ENCODE measurements around the gene KIAA1755. TPM values are rescaled to one million over a fixed set of nuclear protein-coding genes. Genes with fewer than 3 reads are reported as not detected.
"Not testable (repeated sequence)": the region's sequence is repeated elsewhere in the genome, so short reads cannot be mapped to it uniquely, and the experiment has no call there.

The KIAA1755 gene
- total RNA-seq, 1 donor from 2014 or later = not detected

- H3K27me3 Mint-ChIP-seq; H3K4me3 Mint-ChIP-seq; intact Hi-C loops (cut with micrococcal nuclease); H3K27ac Mint-ChIP-seq; DNase-seq; H3K9me3 Mint-ChIP-seq; H3K4me1 Mint-ChIP-seq; H3K36me3 Mint-ChIP-seq (ENCODE audit: low read depth): not testable (repeated sequence)
These were observed 20.8 kb upstream of the KIAA1755 start for GRCh38 chr20:38281176-38281915.

GRCh38 chr20:38278763-38279162 is 18.2 kb upstream of the KIAA1755 start:
- Mint-ChIP-seq H3K9me3 (no peaks in the 10 kb centered on the region), H3K4me3 (no peak overlapping the region), H3K4me1 (no peaks in the 10 kb centered on the region), H3K36me3 (ENCODE audit: low read depth) (no peaks in the 10 kb centered on the region), H3K27ac (no peak overlapping the region), H3K27me3 (peaks cover 6% of the 10 kb centered on the region)
- intact Hi-C loops (cut with micrococcal nuclease) = no loop called here
- DNase-seq = no peak

- no peak overlapping the region for H3K27ac Mint-ChIP-seq
- DNase-seq = no peak
- H3K4me3 Mint-ChIP-seq = no peak overlapping the region
- no peaks in the 10 kb centered on the region for H3K36me3 Mint-ChIP-seq (ENCODE audit: low read depth)
- peaks cover 6% of the 10 kb centered on the region for H3K27me3 Mint-ChIP-seq
- no peaks in the 10 kb centered on the region for H3K4me1 Mint-ChIP-seq
- intact Hi-C loops (cut with micrococcal nuclease) = no loop called here
- no peaks in the 10 kb centered on the region for H3K9me3 Mint-ChIP-seq
These were observed 17.6 kb upstream of the KIAA1755 start for GRCh38 chr20:38278131-38278530.

GRCh38 chr20:38277691-38278090 is 17.2 kb upstream of the KIAA1755 start:
- intact Hi-C loops (cut with micrococcal nuclease) = no loop called here
- no peak overlapping the region for H3K4me3 Mint-ChIP-seq
- H3K27me3 Mint-ChIP-seq = peaks cover 6% of the 10 kb centered on the region
- H3K9me3 Mint-ChIP-seq = no peaks in the 10 kb centered on the region
- DNase-seq = no peak
- H3K4me1 Mint-ChIP-seq = no peaks in the 10 kb centered on the region
- H3K36me3 Mint-ChIP-seq (ENCODE audit: low read depth) = no peaks in the 10 kb centered on the region
- no peak overlapping the region for H3K27ac Mint-ChIP-seq

GRCh38 chr20:38277285-38277684 is 16.8 kb upstream of the KIAA1755 start:
- Mint-ChIP-seq H3K9me3 (no peaks in the 10 kb centered on the region), H3K36me3 (ENCODE audit: low read depth) (no peaks in the 10 kb centered on the region), H3K27me3 (peaks cover 8% of the 10 kb centered on the region), H3K4me3 (no peak overlapping the region), H3K27ac (no peak overlapping the region), H3K4me1 (no peaks in the 10 kb centered on the region)
- intact Hi-C loops (cut with micrococcal nuclease) = no loop called here
- DNase-seq = no peak

GRCh38 chr20:38275815-38276550 is 15.4 kb upstream of the KIAA1755 start:
- Mint-ChIP-seq H3K27me3 (peaks cover 11% of the 10 kb centered on the region), H3K27ac (no peak overlapping the region), H3K9me3 (no peaks in the 10 kb centered on the region), H3K4me1 (no peaks in the 10 kb centered on the region), H3K4me3 (no peak overlapping the region), H3K36me3 (ENCODE audit: low read depth) (no peaks in the 10 kb centered on the region)
- DNase-seq = no peak
- intact Hi-C loops (cut with micrococcal nuclease) = no loop called here

GRCh38 chr20:38272961-38273360 is 12.4 kb upstream of the KIAA1755 start:
- no peak for DNase-seq
- H3K4me1 Mint-ChIP-seq = no peaks in the 10 kb centered on the region
- H3K27ac Mint-ChIP-seq = no peak overlapping the region
- H3K9me3 Mint-ChIP-seq = no peaks in the 10 kb centered on the region
- H3K4me3 Mint-ChIP-seq = no peak overlapping the region
- no peaks in the 10 kb centered on the region for H3K36me3 Mint-ChIP-seq (ENCODE audit: low read depth)
- H3K27me3 Mint-ChIP-seq = peaks cover 11% of the 10 kb centered on the region
- intact Hi-C loops (cut with micrococcal nuclease) = no loop called here

- Mint-ChIP-seq H3K36me3 (ENCODE audit: low read depth) (no peaks in the 10 kb centered on the region), H3K27ac (no peak overlapping the region), H3K4me1 (no peaks in the 10 kb centered on the region), H3K4me3 (no peak overlapping the region), H3K27me3 (peaks cover 11% of the 10 kb centered on the region), H3K9me3 (no peaks in the 10 kb centered on the region)
- intact Hi-C loops (cut with micrococcal nuclease) = no loop called here
- no peak for DNase-seq
These were observed 11.9 kb upstream of the KIAA1755 start for GRCh38 chr20:38272398-38272797.

- no peak overlapping the region for H3K4me3 Mint-ChIP-seq
- no peaks in the 10 kb centered on the region for H3K36me3 Mint-ChIP-seq (ENCODE audit: low read depth)
- H3K4me1 Mint-ChIP-seq = no peaks in the 10 kb centered on the region
- H3K27me3 Mint-ChIP-seq = peaks cover 12% of the 10 kb centered on the region
- no peaks in the 10 kb centered on the region for H3K9me3 Mint-ChIP-seq
- intact Hi-C loops (cut with micrococcal nuclease) = no loop called here
- H3K27ac Mint-ChIP-seq = no peak overlapping the region
- no peak for DNase-seq
These were observed 11.1 kb upstream of the KIAA1755 start for GRCh38 chr20:38271608-38272120.

- peaks cover 13% of the 10 kb centered on the region for H3K27me3 Mint-ChIP-seq
- H3K9me3 Mint-ChIP-seq = no peaks in the 10 kb centered on the region
- no peaks in the 10 kb centered on the region for H3K4me1 Mint-ChIP-seq
- no peak overlapping the region for H3K4me3 Mint-ChIP-seq
- no peak for DNase-seq
- intact Hi-C loops (cut with micrococcal nuclease) = no loop called here
- H3K27ac Mint-ChIP-seq = no peak overlapping the region
- H3K36me3 Mint-ChIP-seq (ENCODE audit: low read depth) = no peaks in the 10 kb centered on the region
These were observed 10.5 kb upstream of the KIAA1755 start for GRCh38 chr20:38270869-38271605.

GRCh38 chr20:38269715-38270114 is 9.2 kb upstream of the KIAA1755 start:
- peaks cover 21% of the 10 kb centered on the region for H3K27me3 Mint-ChIP-seq
- intact Hi-C loops (cut with micrococcal nuclease) = no loop called here
- H3K27ac Mint-ChIP-seq = no peak overlapping the region
- DNase-seq = no peak
- H3K36me3 Mint-ChIP-seq (ENCODE audit: low read depth) = no peaks in the 10 kb centered on the region
- no peaks in the 10 kb centered on the region for H3K9me3 Mint-ChIP-seq
- no peaks in the 10 kb centered on the region for H3K4me1 Mint-ChIP-seq
- no peak overlapping the region for H3K4me3 Mint-ChIP-seq

GRCh38 chr20:38269040-38269439 is 8.5 kb upstream of the KIAA1755 start:
- DNase-seq = no peak
- H3K9me3 Mint-ChIP-seq = no peaks in the 10 kb centered on the region
- no peaks in the 10 kb centered on the region for H3K36me3 Mint-ChIP-seq (ENCODE audit: low read depth)
- no peak overlapping the region for H3K27ac Mint-ChIP-seq
- peaks cover 17% of the 10 kb centered on the region for H3K27me3 Mint-ChIP-seq
- intact Hi-C loops (cut with micrococcal nuclease) = no loop called here
- no peaks in the 10 kb centered on the region for H3K4me1 Mint-ChIP-seq
- H3K4me3 Mint-ChIP-seq = no peak overlapping the region

- no peak overlapping the region for H3K27ac Mint-ChIP-seq
- H3K4me1 Mint-ChIP-seq = no peaks in the 10 kb centered on the region
- H3K27me3 Mint-ChIP-seq = peaks cover 19% of the 10 kb centered on the region
- no peak for DNase-seq
- intact Hi-C loops (cut with micrococcal nuclease) = no loop called here
- H3K4me3 Mint-ChIP-seq = no peak overlapping the region
- no peaks in the 10 kb centered on the region for H3K9me3 Mint-ChIP-seq
- no peaks in the 10 kb centered on the region for H3K36me3 Mint-ChIP-seq (ENCODE audit: low read depth)
These were observed 7.5 kb upstream of the KIAA1755 start for GRCh38 chr20:38267901-38268514.

GRCh38 chr20:38267296-38267695 is 6.8 kb upstream of the KIAA1755 start:
- no peaks in the 10 kb centered on the region for H3K36me3 Mint-ChIP-seq (ENCODE audit: low read depth)

More at GRCh38 chr20:38267296-38267695, 6.8 kb upstream of the KIAA1755 start:
- Mint-ChIP-seq H3K27me3 (peaks cover 23% of the 10 kb centered on the region), H3K9me3 (no peaks in the 10 kb centered on the region), H3K4me1 (no peaks in the 10 kb centered on the region), H3K27ac (no peak overlapping the region), H3K4me3 (no peak overlapping the region)
- no peak for DNase-seq
- intact Hi-C loops (cut with micrococcal nuclease) = no loop called here

Measured in activated CD4-positive, alpha-beta T cell treated with anti-CD3 and anti-CD28 coated beads, Interleukin-2, amount 10 ng/mL, durations not matched to agents 24 days and 14 days (primary cell).